ENCODE results near the gene ALG12.

The ALG12 gene

GRCh38 chr22:49957826-49958365 is 39.7 kb upstream of the ALG12 start:
- TF ChIP-seq EZH2phosphoT487 (conservative IDR thresholded peaks at IDR 0.05; ENCODE audit: low read length) (no peak), CTCF (IDR thresholded peaks at IDR 0.05; ENCODE audit: insufficient read depth, low read length, poor library complexity, severe bottlenecking) (no peak)
- Histone ChIP-seq H3F3A (ENCODE audit: insufficient read depth) (no peaks in the 10 kb centered on the region), H3K36me3 (ENCODE audit: low read length) (no peaks in the 10 kb centered on the region; the same call in 1 of the 2 replicates), H3K27ac (ENCODE audit: low read depth, low read length) (no peak overlapping the region), H4K20me1 (ENCODE audit: low read depth, low read length) (peaks cover 3% of the 10 kb centered on the region; the same call in 1 of the 2 replicates), H2AFZ (ENCODE audit: low read depth, low read length, severe bottlenecking) (no peak overlapping the region), H3K4me3 (ENCODE audit: insufficient read depth, low read length, poor library complexity, severe bottlenecking) (no peak overlapping the region), H3K9me2 (replicated peaks; ENCODE audit: insufficient read depth, low read length) (no peaks in the 10 kb centered on the region), H3K4me2 (ENCODE audit: low read depth, low read length, poor library complexity, severe bottlenecking) (no peak overlapping the region), H3K9ac (ENCODE audit: low read length) (no peak overlapping the region), H3K9me3 (ENCODE audit: insufficient read depth, low read length) (no peaks in the 10 kb centered on the region), H3K79me2 (ENCODE audit: insufficient read depth, low read length) (peaks cover 19% of the 10 kb centered on the region), H3K27me3 (ENCODE audit: low read length) (no peaks in the 10 kb centered on the region)

- Histone ChIP-seq H3K27ac (ENCODE audit: low read depth, low read length) (no peak overlapping the region), H3K4me2 (ENCODE audit: low read depth, low read length, poor library complexity, severe bottlenecking) (no peak overlapping the region), H3K36me3 (ENCODE audit: low read length) (no peaks in the 10 kb centered on the region; the same call in 1 of the 2 replicates), H3K9me2 (replicated peaks; ENCODE audit: insufficient read depth, low read length) (no peaks in the 10 kb centered on the region), H3K27me3 (ENCODE audit: low read length) (no peaks in the 10 kb centered on the region), H3K79me2 (ENCODE audit: insufficient read depth, low read length) (peaks cover 12% of the 10 kb centered on the region), H3K9me3 (ENCODE audit: insufficient read depth, low read length) (no peaks in the 10 kb centered on the region), H3K4me3 (ENCODE audit: insufficient read depth, low read length, poor library complexity, severe bottlenecking) (no peak overlapping the region), H2AFZ (ENCODE audit: low read depth, low read length, severe bottlenecking) (no peak overlapping the region), H4K20me1 (ENCODE audit: low read depth, low read length) (no peaks in the 10 kb centered on the region), H3F3A (ENCODE audit: insufficient read depth) (no peaks in the 10 kb centered on the region), H3K9ac (ENCODE audit: low read length) (no peak overlapping the region)
- no peak for TF ChIP-seq EZH2phosphoT487 (conservative IDR thresholded peaks at IDR 0.05; ENCODE audit: low read length)
- TF ChIP-seq CTCF (IDR thresholded peaks at IDR 0.05; ENCODE audit: insufficient read depth, low read length, poor library complexity, severe bottlenecking) = no peak
Measured at GRCh38 chr22:49956914-49957825, 38.9 kb upstream of the ALG12 start.

- H3K9ac ChIP-seq (ENCODE audit: low read length) = no peak overlapping the region
- H3K36me3 ChIP-seq (ENCODE audit: low read length) = no peaks in the 10 kb centered on the region
- H3K4me3 ChIP-seq (ENCODE audit: insufficient read depth, low read length, poor library complexity, severe bottlenecking) = no peak overlapping the region
- peaks cover 5% of the 10 kb centered on the region for H3K79me2 ChIP-seq (ENCODE audit: insufficient read depth, low read length)
- H2AFZ ChIP-seq (ENCODE audit: low read depth, low read length, severe bottlenecking) = no peak overlapping the region
- no peak for TF ChIP-seq EZH2phosphoT487 (conservative IDR thresholded peaks at IDR 0.05; ENCODE audit: low read length)
- no peak for TF ChIP-seq CTCF (IDR thresholded peaks at IDR 0.05; ENCODE audit: insufficient read depth, low read length, poor library complexity, severe bottlenecking)
- H3K27ac ChIP-seq (ENCODE audit: low read depth, low read length) = no peak overlapping the region
- H3K4me2 ChIP-seq (ENCODE audit: low read depth, low read length, poor library complexity, severe bottlenecking) = no peak overlapping the region
- no peaks in the 10 kb centered on the region for H3K9me3 ChIP-seq (ENCODE audit: insufficient read depth, low read length)
- no peaks in the 10 kb centered on the region for H4K20me1 ChIP-seq (ENCODE audit: low read depth, low read length)
- no peaks in the 10 kb centered on the region for H3K27me3 ChIP-seq (ENCODE audit: low read length)
- H3K9me2 ChIP-seq (replicated peaks; ENCODE audit: insufficient read depth, low read length) = no peaks in the 10 kb centered on the region
- H3F3A ChIP-seq (ENCODE audit: insufficient read depth) = no peaks in the 10 kb centered on the region
Measured at GRCh38 chr22:49956418-49956770, 38.2 kb upstream of the ALG12 start.

Data from SU-DHL-6 (cell line).